Measurements from ENCODE around the gene ITGA11.

The ITGA11 gene

DNA sequence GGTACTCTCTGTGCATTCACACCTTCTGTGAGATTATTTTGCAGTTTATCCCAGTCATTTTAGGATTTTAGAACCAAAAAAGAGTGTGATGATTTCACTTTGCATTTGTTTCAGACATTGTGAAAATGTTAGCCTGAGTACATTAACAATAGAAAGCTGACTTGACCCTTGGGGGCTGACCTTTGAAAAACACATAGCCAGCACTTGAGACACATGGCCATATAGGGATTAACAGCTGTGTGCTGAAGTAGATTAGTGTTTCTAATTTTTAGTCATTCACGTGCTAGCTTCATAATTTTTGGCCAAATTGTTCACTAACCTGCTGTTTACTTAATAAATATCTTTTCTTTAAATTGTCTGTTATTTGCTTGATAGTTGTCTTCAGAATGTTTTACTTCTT is 151.0 kb downstream of the ITGA11 start:
- FAIRE-seq: no peak
- TF ChIP-seq POLR2AphosphoS5 (IDR thresholded peaks at IDR 0.05; ENCODE audit: low read depth, low read length) (no peak), TAF1 (IDR thresholded peaks at IDR 0.05; ENCODE audit: borderline replicate concordance, low read depth, low read length) (no peak), POLR2A (IDR thresholded peaks at IDR 0.05; ENCODE audit: low read depth, low read length) (no peak)
- DNase-seq (ENCODE audit: insufficient read length): no peak

- no peak for TF ChIP-seq TAF1 (IDR thresholded peaks at IDR 0.05; ENCODE audit: borderline replicate concordance, low read depth, low read length)
- no peak for TF ChIP-seq POLR2AphosphoS5 (IDR thresholded peaks at IDR 0.05; ENCODE audit: low read depth, low read length)
- TF ChIP-seq POLR2A (IDR thresholded peaks at IDR 0.05; ENCODE audit: low read depth, low read length): no peak
- FAIRE-seq (no peak), DNase-seq (ENCODE audit: insufficient read length) (no peak)
These were observed 151.9 kb downstream of the ITGA11 start for GRCh38 chr15:68279779-68280753.

DNA sequence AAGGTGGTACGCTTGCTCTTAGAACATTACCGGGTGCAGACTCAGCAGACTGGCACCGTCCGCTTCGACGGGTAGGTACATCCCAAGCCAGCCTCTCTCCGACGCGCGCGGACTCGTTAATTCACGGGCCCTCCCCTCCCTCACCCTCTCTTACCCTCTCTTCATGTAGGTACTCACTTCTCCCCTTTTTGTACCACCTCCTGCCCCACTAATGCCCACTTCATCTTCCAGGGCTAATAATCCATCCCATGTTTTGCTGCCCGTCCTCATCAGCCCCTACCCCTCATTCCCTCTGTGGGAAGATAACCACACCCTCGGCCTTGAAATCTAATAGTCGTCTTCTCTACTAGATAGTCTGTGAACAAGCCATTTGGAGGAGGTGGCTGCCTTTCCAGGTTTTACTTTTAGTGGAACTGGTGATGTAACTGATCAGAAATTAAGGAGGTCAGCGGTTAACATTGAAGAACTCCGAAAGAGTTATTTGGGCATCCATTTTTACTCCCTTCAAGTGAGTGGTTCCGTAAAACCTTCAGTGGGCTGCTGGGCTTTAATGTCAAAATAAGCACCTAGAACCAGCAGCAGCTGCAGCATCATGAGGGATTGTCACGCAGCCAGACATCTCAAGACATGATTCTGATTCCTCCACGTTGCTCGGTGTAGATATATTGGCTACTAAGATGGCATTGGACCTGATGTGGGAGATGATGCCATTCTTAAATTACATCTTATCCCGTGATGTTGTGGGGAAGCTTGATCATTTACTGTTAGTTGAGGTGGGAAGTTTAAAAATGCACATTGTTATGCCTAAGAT is 153.2 kb downstream of the ITGA11 start:
- DNase-seq (ENCODE audit: insufficient read length) (no peak), FAIRE-seq (no peak)
- TF ChIP-seq POLR2A (IDR thresholded peaks at IDR 0.05; ENCODE audit: low read depth, low read length) (no peak), TAF1 (IDR thresholded peaks at IDR 0.05; ENCODE audit: borderline replicate concordance, low read depth, low read length) (no peak), POLR2AphosphoS5 (IDR thresholded peaks at IDR 0.05; ENCODE audit: low read depth, low read length) (no peak)

DNA sequence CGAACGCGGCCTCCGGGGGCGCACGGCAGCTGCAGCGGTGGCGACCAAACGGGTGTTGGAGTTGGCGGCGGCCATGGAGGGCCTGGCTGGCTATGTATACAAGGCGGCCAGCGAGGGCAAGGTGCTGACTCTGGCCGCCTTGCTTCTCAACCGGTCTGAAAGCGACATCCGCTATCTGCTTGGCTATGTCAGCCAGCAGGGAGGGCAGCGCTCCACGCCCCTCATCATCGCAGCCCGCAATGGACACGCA is 153.7 kb downstream of the ITGA11 start:
- FAIRE-seq (no peak), DNase-seq (ENCODE audit: insufficient read length) (no peak)
- TF ChIP-seq TAF1 (IDR thresholded peaks at IDR 0.05; ENCODE audit: borderline replicate concordance, low read depth, low read length): no peak
- TF ChIP-seq POLR2A (IDR thresholded peaks at IDR 0.05; ENCODE audit: low read depth, low read length): no peak
- TF ChIP-seq POLR2AphosphoS5 (IDR thresholded peaks at IDR 0.05; ENCODE audit: low read depth, low read length): no peak

GRCh38 chr15:68277603-68278344 is 154.2 kb downstream of the ITGA11 start, which contains the start of gene FEM1B:
Gene FEM1B (plus strand): TSS chr15:68277745. CDS start chr15:68278418, 673 bp downstream.
- peak; percentile 90 for TF ChIP-seq POLR2AphosphoS5 (IDR thresholded peaks at IDR 0.05; ENCODE audit: low read depth, low read length)
- peak; percentile 77 for TF ChIP-seq POLR2A (IDR thresholded peaks at IDR 0.05; ENCODE audit: low read depth, low read length)
- TF ChIP-seq TAF1 (IDR thresholded peaks at IDR 0.05; ENCODE audit: borderline replicate concordance, low read depth, low read length): peak; percentile 89
- peak; percentile 82 for DNase-seq (ENCODE audit: insufficient read length)
- FAIRE-seq: peak; percentile 91

DNA sequence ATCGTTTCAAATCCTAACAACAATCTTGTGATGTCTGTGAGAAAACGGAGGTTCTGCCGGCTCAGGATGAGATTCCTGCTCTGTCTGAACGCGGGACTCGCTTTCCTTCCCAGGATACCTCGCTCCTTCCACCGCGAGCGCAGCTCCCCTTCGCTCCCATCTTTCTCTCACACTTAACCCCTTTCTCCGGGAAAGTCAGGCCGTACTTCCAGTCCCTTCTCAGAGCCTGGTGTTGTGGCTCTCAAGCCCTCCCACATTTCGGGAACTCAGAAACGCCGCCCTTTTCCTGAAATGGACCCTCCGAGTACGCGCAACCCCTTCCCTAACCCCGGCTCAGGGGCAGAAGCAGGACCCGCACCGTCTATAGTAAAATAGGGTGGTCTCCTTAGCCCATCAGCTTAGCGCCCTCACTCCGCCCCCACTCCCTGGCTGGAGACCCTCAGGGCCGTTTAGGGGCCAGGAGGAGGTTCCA is 154.8 kb downstream of the ITGA11 start:
- FAIRE-seq (no peak), DNase-seq (ENCODE audit: insufficient read length) (no peak)
- no peak for TF ChIP-seq TAF1 (IDR thresholded peaks at IDR 0.05; ENCODE audit: borderline replicate concordance, low read depth, low read length)
- TF ChIP-seq POLR2AphosphoS5 (IDR thresholded peaks at IDR 0.05; ENCODE audit: low read depth, low read length): no peak
- TF ChIP-seq POLR2A (IDR thresholded peaks at IDR 0.05; ENCODE audit: low read depth, low read length): no peak

- FAIRE-seq (peak; percentile 44), DNase-seq (ENCODE audit: insufficient read length) (no peak)
- TF ChIP-seq TAF1 (IDR thresholded peaks at IDR 0.05; ENCODE audit: borderline replicate concordance, low read depth, low read length): no peak
- TF ChIP-seq POLR2A (IDR thresholded peaks at IDR 0.05; ENCODE audit: low read depth, low read length): no peak
- TF ChIP-seq POLR2AphosphoS5 (IDR thresholded peaks at IDR 0.05; ENCODE audit: low read depth, low read length): no peak
These were observed 155.3 kb downstream of the ITGA11 start for GRCh38 chr15:68276668-68277067.

- DNase-seq (ENCODE audit: insufficient read length): no peak
- no peak for FAIRE-seq
- no peak for TF ChIP-seq POLR2AphosphoS5 (IDR thresholded peaks at IDR 0.05; ENCODE audit: low read depth, low read length)
- TF ChIP-seq POLR2A (IDR thresholded peaks at IDR 0.05; ENCODE audit: low read depth, low read length): no peak
- no peak for TF ChIP-seq TAF1 (IDR thresholded peaks at IDR 0.05; ENCODE audit: borderline replicate concordance, low read depth, low read length)
These were observed 156.7 kb downstream of the ITGA11 start for GRCh38 chr15:68275165-68275746.

DNA sequence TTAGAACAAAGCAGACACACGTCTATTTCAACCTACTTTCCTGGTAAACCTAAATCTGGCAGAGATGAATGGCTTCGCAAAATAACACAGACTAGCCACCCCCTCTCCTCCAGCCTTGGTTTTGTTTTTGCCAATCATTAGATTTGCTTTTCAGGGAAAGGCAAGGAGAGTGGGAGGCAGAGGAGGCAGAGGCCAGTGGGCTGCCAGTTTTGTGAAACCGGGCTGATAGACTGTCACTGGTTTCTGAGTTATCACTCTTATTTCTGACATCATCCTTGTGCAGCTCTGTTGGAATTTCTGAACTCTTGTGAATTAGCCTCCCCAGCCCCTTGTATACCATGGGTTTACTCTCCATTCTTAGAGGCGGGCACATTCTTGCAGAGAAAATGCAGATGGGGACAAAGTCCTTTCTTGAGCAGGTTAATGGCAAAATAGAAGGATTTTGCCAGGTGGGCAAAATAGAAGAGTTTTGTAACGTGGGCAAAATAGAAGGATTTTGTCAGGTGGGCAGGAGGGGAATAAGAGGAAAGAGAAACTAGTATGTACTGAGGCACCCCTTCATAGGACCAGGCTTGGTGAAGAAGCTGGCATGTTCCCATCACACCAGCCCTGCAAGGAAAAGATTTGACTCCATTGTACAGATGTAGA is 157.6 kb downstream of the ITGA11 start:
- no peak for FAIRE-seq
- DNase-seq (ENCODE audit: insufficient read length): no peak
- TF ChIP-seq POLR2AphosphoS5 (IDR thresholded peaks at IDR 0.05; ENCODE audit: low read depth, low read length) (no peak), POLR2A (IDR thresholded peaks at IDR 0.05; ENCODE audit: low read depth, low read length) (no peak), TAF1 (IDR thresholded peaks at IDR 0.05; ENCODE audit: borderline replicate concordance, low read depth, low read length) (no peak)

- DNase-seq (ENCODE audit: insufficient read length): no peak
These were observed 159.2 kb downstream of the ITGA11 start for GRCh38 chr15:68272721-68273271.

More at GRCh38 chr15:68272721-68273271, 159.2 kb downstream of the ITGA11 start:
- no peak for FAIRE-seq
- TF ChIP-seq TAF1 (IDR thresholded peaks at IDR 0.05; ENCODE audit: borderline replicate concordance, low read depth, low read length) (no peak), POLR2AphosphoS5 (IDR thresholded peaks at IDR 0.05; ENCODE audit: low read depth, low read length) (no peak), POLR2A (IDR thresholded peaks at IDR 0.05; ENCODE audit: low read depth, low read length) (no peak)

All from GM12892 (cell line).